ENCODE results near the gene RPS3A.

DNA sequence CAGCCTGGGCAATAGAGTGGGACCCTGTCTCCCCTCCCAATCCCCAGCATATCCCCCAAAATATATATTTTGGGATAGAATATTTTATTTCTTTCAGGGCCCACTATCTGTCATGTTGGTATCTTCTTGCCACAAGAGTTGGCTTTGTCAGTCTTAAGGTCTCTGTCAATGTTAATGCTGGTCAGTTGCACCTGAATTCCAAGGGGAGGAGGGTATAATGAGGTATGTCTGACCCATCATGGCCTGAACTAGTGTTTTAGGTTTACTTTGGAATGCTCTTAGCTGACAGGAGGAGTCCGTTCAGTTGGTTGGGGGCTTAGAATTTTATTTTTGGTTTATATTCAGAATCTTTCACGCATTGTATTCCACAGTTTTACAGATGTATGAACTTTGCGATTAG is 6.2 kb upstream of the RPS3A start:
- TF ChIP-seq, protein P1, sequence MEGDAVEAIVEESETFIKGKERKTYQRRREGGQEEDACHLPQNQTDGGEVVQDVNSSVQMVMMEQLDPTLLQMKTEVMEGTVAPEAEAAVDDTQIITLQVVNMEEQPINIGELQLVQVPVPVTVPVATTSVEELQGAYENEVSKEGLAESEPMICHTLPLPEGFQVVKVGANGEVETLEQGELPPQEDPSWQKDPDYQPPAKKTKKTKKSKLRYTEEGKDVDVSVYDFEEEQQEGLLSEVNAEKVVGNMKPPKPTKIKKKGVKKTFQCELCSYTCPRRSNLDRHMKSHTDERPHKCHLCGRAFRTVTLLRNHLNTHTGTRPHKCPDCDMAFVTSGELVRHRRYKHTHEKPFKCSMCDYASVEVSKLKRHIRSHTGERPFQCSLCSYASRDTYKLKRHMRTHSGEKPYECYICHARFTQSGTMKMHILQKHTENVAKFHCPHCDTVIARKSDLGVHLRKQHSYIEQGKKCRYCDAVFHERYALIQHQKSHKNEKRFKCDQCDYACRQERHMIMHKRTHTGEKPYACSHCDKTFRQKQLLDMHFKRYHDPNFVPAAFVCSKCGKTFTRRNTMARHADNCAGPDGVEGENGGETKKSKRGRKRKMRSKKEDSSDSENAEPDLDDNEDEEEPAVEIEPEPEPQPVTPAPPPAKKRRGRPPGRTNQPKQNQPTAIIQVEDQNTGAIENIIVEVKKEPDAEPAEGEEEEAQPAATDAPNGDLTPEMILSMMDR (IDR thresholded peaks at IDR 0.05; ENCODE audit: low read depth, low read length, missing input control), result no peak
- TF ChIP-seq RXRA (IDR thresholded peaks at IDR 0.05), result no peak
- no peak for TF ChIP-seq SP1 (IDR thresholded peaks at IDR 0.05)
